ENCODE data around the gene NXPH4.

GRCh38 chr12:57201219-57201618 is 15.4 kb upstream of the NXPH4 start:
- TF ChIP-seq POLR2A (IDR thresholded peaks at IDR 0.05), result no peak
- TF ChIP-seq, protein P1, sequence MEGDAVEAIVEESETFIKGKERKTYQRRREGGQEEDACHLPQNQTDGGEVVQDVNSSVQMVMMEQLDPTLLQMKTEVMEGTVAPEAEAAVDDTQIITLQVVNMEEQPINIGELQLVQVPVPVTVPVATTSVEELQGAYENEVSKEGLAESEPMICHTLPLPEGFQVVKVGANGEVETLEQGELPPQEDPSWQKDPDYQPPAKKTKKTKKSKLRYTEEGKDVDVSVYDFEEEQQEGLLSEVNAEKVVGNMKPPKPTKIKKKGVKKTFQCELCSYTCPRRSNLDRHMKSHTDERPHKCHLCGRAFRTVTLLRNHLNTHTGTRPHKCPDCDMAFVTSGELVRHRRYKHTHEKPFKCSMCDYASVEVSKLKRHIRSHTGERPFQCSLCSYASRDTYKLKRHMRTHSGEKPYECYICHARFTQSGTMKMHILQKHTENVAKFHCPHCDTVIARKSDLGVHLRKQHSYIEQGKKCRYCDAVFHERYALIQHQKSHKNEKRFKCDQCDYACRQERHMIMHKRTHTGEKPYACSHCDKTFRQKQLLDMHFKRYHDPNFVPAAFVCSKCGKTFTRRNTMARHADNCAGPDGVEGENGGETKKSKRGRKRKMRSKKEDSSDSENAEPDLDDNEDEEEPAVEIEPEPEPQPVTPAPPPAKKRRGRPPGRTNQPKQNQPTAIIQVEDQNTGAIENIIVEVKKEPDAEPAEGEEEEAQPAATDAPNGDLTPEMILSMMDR (IDR thresholded peaks at IDR 0.05), result no peak

All from adrenal gland (tissue), 5 donors.